Posterior vena cava (tissue), 2 donors: ENCODE data around the gene PLXNA4. TPM values are rescaled to one million over a fixed set of nuclear protein-coding genes. Genes with fewer than 3 reads are reported as not detected.

Source experiments
- DNase-seq: peaks from one replicate; pipeline ENCODE4 v3.0.0-alpha.2; 2020; ENCODE audit warnings: low spot score
- intact Hi-C, 2 donors: fragments of 100-400 bp; cut with DNase I; formaldehyde crosslinking; loops; one replicate each; pipeline versions ENCODE4 v1.14.1 to v1.14.2; 2022 to 2023
- total RNA-seq, 2 donors: library from RNA; stranded (reverse); fragmentation: NEBNext Ultra II Directional; extraction: Animal tissue kit (Norgen Biotek cat#: 25700); gene quantifications; one replicate each; pipeline ENCODE4 v1.2.1, GENCODE V29; 2021
- donor health status: DM: yes; HTN: yes; CAD: no.
- donor health status: DM: yes; HTN: yes; CAD: no.

Gene PLXNA4
- total RNA-seq, 2 donors from 2014 or later, result 24.9 to 61.2 TPM

- DNase-seq, result no peak
- intact Hi-C loops, result loop anchor here in 1 of 2 donors (2.0 kb wide), 1 partner anchor 163 kb away; no protein-coding TSS in a partner anchor
Observed at GRCh38 chr7:132545756-132546155, 30.5 kb downstream of the PLXNA4 start.

- intact Hi-C loops, result loop anchor here in 1 of 2 donors (2.0 kb wide), 1 partner anchor 164 kb away; no protein-coding TSS in a partner anchor
- no peak for DNase-seq
Observed at GRCh38 chr7:132544999-132545398, 31.3 kb downstream of the PLXNA4 start.

- intact Hi-C loops, result loop anchor here in 1 of 2 donors (2.0 kb wide), 1 partner anchor 165 kb away; no protein-coding TSS in a partner anchor
- no peak for DNase-seq
Observed at GRCh38 chr7:132544025-132544424, 32.2 kb downstream of the PLXNA4 start.

- intact Hi-C loops, result no loop called here
- no peak for DNase-seq
Observed at GRCh38 chr7:132542895-132543294, 33.4 kb downstream of the PLXNA4 start.

- intact Hi-C loops, result no loop called here
- no peak for DNase-seq
Observed at GRCh38 chr7:132541656-132542055, 34.6 kb downstream of the PLXNA4 start.

GRCh38 chr7:132537456-132538145 is 38.7 kb downstream of the PLXNA4 start:
- no peak for DNase-seq
- intact Hi-C loops, result no loop called here

- no peak for DNase-seq
- intact Hi-C loops, result no loop called here
Observed at GRCh38 chr7:132536654-132537395, 39.4 kb downstream of the PLXNA4 start.

- intact Hi-C loops, result loop anchor here in 1 of 2 donors (1.0 kb wide), 1 partner anchor 31 kb away; no protein-coding TSS in a partner anchor
Observed at GRCh38 chr7:132533916-132534315, 42.4 kb downstream of the PLXNA4 start.

GRCh38 chr7:132532281-132532680 is 44.0 kb downstream of the PLXNA4 start:
- intact Hi-C loops, result no loop called here
- DNase-seq, result no peak

More at GRCh38 chr7:132533916-132534315, 42.4 kb downstream of the PLXNA4 start:
- DNase-seq, result no peak

- intact Hi-C loops, result no loop called here
- no peak for DNase-seq
Observed at GRCh38 chr7:132531562-132531961, 44.7 kb downstream of the PLXNA4 start.

GRCh38 chr7:132528695-132529094 is 47.6 kb downstream of the PLXNA4 start:
- DNase-seq, result no peak
- intact Hi-C loops, result no loop called here

GRCh38 chr7:132527467-132528410 is 48.5 kb downstream of the PLXNA4 start:
- intact Hi-C loops, result no loop called here

GRCh38 chr7:132526111-132526740 is 50.0 kb downstream of the PLXNA4 start:
- intact Hi-C loops, result no loop called here
- DNase-seq, result no peak

More at GRCh38 chr7:132527467-132528410, 48.5 kb downstream of the PLXNA4 start:
- no peak for DNase-seq

GRCh38 chr7:132521423-132521822 is 54.8 kb downstream of the PLXNA4 start:
- intact Hi-C loops, result no loop called here
- DNase-seq, result no peak

GRCh38 chr7:132520591-132521280 is 55.5 kb downstream of the PLXNA4 start:
- no peak for DNase-seq
- intact Hi-C loops, result no loop called here

- intact Hi-C loops, result no loop called here
- no peak for DNase-seq
Observed at GRCh38 chr7:132519936-132520335, 56.3 kb downstream of the PLXNA4 start.

GRCh38 chr7:132518839-132519173 is 57.5 kb downstream of the PLXNA4 start:
- no peak for DNase-seq

GRCh38 chr7:132518102-132518838 is 58.0 kb downstream of the PLXNA4 start:
- DNase-seq, result no peak
- intact Hi-C loops, result no loop called here

More at GRCh38 chr7:132518839-132519173, 57.5 kb downstream of the PLXNA4 start:
- intact Hi-C loops, result no loop called here
